ENCODE results near the gene TNFAIP2.
A peak's percentile ranks its signal among the peaks of the same experiment; 100 is the strongest.

Gene TNFAIP2, protein sequence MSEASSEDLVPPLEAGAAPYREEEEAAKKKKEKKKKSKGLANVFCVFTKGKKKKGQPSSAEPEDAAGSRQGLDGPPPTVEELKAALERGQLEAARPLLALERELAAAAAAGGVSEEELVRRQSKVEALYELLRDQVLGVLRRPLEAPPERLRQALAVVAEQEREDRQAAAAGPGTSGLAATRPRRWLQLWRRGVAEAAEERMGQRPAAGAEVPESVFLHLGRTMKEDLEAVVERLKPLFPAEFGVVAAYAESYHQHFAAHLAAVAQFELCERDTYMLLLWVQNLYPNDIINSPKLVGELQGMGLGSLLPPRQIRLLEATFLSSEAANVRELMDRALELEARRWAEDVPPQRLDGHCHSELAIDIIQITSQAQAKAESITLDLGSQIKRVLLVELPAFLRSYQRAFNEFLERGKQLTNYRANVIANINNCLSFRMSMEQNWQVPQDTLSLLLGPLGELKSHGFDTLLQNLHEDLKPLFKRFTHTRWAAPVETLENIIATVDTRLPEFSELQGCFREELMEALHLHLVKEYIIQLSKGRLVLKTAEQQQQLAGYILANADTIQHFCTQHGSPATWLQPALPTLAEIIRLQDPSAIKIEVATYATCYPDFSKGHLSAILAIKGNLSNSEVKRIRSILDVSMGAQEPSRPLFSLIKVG

DNA sequence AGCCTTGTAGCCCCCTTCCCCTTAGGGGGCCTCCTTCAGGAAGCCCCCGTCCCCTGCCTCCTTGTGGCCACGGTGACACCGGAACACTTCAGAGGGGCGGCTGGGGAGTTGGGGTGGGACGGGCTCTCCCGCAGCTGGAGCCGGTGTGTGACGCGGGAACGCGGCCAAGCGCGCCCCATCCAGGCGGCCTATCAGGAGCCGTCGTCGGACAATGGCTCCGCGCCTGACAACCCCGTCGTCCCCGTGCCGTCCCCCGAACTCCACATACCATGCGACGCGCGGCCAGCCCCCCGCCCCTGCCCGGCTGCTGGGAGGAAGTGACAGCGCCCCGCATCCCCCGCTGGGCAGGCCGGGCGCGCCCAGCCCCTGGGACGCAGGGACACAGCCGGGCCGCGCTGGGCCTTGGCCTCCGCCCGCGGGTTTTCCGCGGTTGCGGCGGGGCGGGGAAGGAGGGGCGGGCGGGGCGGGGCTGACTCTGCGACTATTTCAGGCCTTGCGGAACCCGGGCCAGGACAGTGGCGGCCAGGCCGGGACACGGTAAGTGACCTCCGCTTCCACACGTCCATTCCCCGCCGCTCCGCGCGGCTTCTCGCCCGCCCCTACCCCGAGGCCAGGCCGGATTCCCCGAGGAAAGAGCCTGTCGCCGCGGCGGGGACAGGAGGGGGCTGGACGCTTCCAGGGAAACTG is at the start of gene TNFAIP2:
TSS of gene TNFAIP2 (plus strand) at position 515 of the 687 bp plus-strand sequence. CDS start 2,997 bp downstream, outside the sequence.
- Histone ChIP-seq H3K36me3 (ENCODE audit: insufficient read depth, low read length) (no peaks in the 10 kb centered on the region), H3K27me3 (ENCODE audit: insufficient read depth, low read length) (peaks cover 35% of the 10 kb centered on the region), H3K9me3 (ENCODE audit: low read length) (no peaks in the 10 kb centered on the region), H2AFZ (ENCODE audit: low read depth, low read length) (no peak within 1 kb of the TSS), H3K4me3 (ENCODE audit: low read length) (no peak within 1 kb of the TSS), H3K4me1 (ENCODE audit: insufficient read depth, low read length) (peaks cover 7% of the 10 kb centered on the region)

DNA sequence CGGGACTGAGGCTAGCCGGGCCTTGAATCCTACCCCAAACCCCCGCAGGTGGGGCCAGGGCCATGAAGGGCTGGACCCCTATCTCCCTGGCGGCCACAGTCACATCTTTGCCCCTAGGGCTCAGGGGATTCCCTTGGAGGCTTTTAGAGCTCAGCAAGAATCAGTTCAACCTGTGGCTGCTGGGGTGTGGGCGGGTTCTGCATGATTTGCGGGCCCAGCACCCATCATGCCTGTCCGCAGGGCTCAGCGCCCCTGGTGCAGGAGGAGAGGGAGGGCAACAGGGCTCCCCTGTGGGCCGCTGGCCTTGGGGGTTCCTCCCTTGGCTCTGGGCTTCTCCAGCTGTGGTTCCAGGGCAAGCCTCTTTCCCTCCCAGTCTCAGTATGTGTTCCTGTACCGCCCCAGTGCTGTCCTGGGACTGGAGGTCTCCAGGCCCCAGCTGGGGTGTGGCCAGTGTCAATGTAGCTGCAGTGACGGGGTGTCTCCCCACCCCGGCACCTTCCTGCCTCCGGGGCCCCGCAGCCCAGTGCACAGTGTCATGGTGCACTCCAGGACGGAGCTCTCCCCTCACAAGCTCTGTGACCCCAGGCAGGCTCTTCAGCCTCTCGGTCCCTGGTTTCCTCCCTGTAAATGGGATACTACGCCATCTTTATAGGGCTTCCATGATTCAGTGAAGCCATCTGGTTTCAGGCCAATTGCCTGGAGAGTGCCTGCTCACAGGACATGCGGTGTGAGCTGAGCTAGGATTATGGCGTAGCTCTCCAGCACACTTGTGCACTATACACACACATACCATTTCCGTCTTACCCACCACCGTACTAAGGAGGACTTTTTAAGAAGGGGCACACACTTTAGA is 49.2 kb upstream of the TNFAIP2 start:
- H3K4me1 ChIP-seq (ENCODE audit: insufficient read depth, low read length): peaks cover 2% of the 10 kb centered on the region
- H3K36me3 ChIP-seq (ENCODE audit: insufficient read depth, low read length): no peaks in the 10 kb centered on the region
- no peak overlapping the region for H2AFZ ChIP-seq (ENCODE audit: low read depth, low read length)
- no peaks in the 10 kb centered on the region for H3K9me3 ChIP-seq (ENCODE audit: low read length)
- H3K4me3 ChIP-seq (ENCODE audit: low read length): no peak overlapping the region
- H3K27me3 ChIP-seq (ENCODE audit: insufficient read depth, low read length): peaks cover 24% of the 10 kb centered on the region

DNA sequence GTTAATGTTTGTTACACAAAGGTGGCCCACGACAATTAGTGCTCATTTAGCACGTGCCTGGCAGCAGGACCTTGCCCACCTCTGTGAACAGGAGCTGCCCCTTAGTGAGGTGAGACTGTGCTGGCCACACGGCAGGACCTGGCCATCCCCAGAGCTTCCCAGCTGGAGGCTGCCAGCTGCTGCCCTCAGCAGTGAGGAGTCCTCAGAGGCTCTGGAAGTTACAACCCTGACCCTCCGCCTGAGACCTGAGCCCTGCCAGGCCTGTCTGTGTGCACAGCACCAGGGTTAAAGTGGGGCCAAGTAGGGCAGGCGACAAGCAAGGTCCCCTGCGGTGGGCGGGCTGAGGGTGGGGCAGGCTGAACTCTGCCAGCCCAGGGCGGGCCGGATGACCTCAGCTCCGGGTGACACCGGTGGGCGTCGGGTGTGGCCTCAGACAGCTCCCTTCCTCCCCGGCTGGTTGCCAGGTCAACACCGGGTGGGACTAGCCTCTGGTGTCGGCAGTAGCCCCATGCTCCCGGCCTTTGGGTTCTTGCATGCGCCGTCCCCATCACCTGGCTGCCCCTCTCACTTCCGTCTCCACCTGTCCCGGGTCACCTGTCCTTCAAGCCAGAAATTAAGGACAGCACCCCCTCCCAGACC is 48.4 kb upstream of the TNFAIP2 start:
- Histone ChIP-seq H2AFZ (ENCODE audit: low read depth, low read length) (peak overlapping the region; percentile 57), H3K4me3 (ENCODE audit: low read length) (no peak overlapping the region), H3K4me1 (ENCODE audit: insufficient read depth, low read length) (peaks cover 2% of the 10 kb centered on the region), H3K36me3 (ENCODE audit: insufficient read depth, low read length) (no peaks in the 10 kb centered on the region), H3K9me3 (ENCODE audit: low read length) (no peaks in the 10 kb centered on the region), H3K27me3 (ENCODE audit: insufficient read depth, low read length) (peaks cover 24% of the 10 kb centered on the region)

DNA sequence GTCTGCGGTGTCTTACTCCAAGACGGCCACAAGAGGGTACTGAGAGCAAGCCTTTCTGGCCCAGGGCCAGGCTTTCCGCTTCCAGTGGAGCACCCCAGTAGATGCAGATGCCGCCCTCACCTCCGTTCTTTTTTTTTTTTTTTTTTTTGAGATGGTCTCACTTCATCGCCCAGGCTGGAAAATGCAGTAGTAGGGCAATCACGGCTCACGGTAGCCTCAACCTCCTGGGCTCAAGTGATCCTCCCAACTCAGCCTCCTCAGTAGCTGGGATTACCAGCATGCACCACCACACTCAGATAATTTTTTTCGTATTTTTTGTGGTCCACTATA is 44.9 kb upstream of the TNFAIP2 start:
- Histone ChIP-seq H3K4me3 (ENCODE audit: low read length) (no peak overlapping the region), H3K9me3 (ENCODE audit: low read length) (no peaks in the 10 kb centered on the region), H3K36me3 (ENCODE audit: insufficient read depth, low read length) (no peaks in the 10 kb centered on the region), H3K27me3 (ENCODE audit: insufficient read depth, low read length) (peaks cover 17% of the 10 kb centered on the region), H3K4me1 (ENCODE audit: insufficient read depth, low read length) (peaks cover 2% of the 10 kb centered on the region), H2AFZ (ENCODE audit: low read depth, low read length) (no peak overlapping the region)

DNA sequence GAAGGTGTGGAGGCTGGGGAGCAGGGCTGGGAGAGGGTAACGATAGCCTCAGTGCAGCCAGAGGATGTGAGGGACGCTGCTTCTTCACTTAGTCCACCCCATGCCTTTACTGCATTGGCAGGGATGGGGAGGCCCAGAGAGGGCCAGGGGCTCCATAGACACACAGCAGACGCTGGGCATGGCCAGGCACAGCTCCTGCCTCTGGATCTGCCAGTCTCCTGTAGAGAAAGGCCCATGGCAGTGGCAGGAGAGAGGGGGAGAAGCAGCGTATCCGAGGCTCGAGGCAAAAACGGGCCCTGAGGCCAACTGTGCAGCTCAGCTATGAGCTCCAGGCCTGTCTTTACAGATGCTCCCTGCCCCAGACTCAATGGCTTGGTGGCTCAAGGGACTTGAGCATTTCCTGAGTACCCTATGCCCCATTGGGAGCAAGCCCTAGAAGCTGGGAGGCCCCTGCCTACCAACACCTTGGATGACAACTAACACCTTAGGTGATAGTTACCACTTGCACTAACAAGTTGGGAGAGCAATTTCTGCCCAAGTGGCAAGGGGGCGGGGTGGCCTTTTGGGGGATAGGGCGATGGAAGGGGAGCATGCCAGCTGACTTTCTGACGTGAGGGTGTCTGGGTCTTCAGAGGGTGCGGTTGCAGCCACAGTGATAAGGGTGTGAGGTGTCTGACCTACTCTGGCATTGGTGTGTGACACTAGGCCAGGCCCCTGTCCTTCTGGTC is 44.2 kb upstream of the TNFAIP2 start:
- Histone ChIP-seq H3K27me3 (ENCODE audit: insufficient read depth, low read length) (peaks cover 16% of the 10 kb centered on the region), H3K9me3 (ENCODE audit: low read length) (no peaks in the 10 kb centered on the region), H3K36me3 (ENCODE audit: insufficient read depth, low read length) (no peaks in the 10 kb centered on the region), H2AFZ (ENCODE audit: low read depth, low read length) (no peak overlapping the region), H3K4me1 (ENCODE audit: insufficient read depth, low read length) (peaks cover 2% of the 10 kb centered on the region), H3K4me3 (ENCODE audit: low read length) (no peak overlapping the region)

DNA sequence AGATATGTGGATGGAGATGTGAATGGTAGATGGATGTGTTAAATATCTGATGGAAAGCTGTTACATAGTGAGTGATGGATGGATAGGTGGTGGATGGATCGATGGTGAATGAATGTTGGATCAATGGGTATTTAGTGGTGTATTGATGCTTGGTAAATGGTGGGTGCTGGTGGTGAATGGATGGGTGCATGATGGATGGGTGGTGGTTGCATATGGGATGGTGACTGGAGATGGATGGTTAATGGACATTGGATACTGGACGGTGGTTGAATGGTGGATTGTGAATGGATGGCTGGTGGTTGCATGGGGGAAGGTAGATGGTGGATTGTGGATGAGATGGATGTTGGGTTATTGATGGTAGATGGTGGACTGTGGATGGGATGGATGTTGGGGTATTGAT is 41.3 kb upstream of the TNFAIP2 start:
- Histone ChIP-seq H3K4me1 (ENCODE audit: insufficient read depth, low read length) (peaks cover 4% of the 10 kb centered on the region), H3K9me3 (ENCODE audit: low read length) (no peaks in the 10 kb centered on the region), H2AFZ (ENCODE audit: low read depth, low read length) (no peak overlapping the region), H3K36me3 (ENCODE audit: insufficient read depth, low read length) (no peaks in the 10 kb centered on the region), H3K27me3 (ENCODE audit: insufficient read depth, low read length) (peaks cover 29% of the 10 kb centered on the region), H3K4me3 (ENCODE audit: low read length) (no peak overlapping the region)

DNA sequence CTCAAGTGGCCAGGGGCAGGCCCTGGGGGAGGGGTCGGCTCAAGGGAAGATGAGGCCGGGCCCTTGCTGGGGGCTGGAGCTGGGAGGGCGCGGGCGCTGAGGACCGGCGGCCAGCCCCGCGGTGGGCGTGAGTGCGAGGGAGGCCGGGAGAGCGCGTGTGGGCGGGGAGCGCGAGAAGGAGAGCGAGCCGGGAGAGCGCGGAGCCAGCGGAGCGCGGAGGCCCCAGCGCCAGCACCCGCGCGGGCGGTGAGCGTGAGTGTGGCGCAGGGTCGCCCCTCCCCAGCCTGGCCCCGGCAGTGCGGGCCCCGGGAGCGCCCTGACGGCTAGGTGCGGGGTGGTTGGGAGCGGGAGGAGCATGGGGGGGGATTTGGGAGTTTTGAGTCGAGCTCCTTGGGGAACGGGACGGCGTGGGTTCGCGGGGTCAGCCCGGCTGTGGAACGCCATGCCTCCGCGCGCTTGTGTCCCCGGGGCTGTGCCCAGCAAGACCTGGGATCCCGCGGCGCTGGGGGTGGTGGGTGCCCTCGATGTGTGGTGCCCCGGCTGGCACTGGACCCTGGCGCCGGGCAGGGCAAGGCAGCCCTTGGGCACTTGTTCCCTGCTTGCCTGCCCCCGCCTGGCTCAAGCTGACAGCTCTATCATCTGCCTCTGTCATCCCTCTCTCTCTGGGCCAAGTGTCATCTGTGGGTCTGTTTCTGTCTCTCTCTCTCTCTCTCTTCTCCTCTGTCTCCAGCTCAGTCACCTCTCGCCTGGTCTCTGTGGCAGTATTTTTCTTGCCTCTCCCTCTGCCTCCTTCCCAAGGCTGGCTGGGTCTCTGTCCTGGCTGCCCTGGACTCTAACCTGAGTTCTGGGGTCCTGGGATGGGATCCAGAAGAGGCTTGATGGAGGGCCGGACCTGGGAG is 39.0 kb upstream of the TNFAIP2 start, which contains the start of gene LBHD2:
TSS of gene LBHD2 (plus strand) at position 190 of the 899 bp plus-strand sequence. CDS start 1,803 bp downstream, outside the sequence.
- Histone ChIP-seq H3K27me3 (ENCODE audit: insufficient read depth, low read length) (peaks cover 47% of the 10 kb centered on the region), H3K4me1 (ENCODE audit: insufficient read depth, low read length) (peaks cover 14% of the 10 kb centered on the region), H3K36me3 (ENCODE audit: insufficient read depth, low read length) (no peaks in the 10 kb centered on the region), H2AFZ (ENCODE audit: low read depth, low read length) (no peak within 1 kb of the TSS), H3K9me3 (ENCODE audit: low read length) (no peaks in the 10 kb centered on the region), H3K4me3 (ENCODE audit: low read length) (no peak within 1 kb of the TSS)

DNA sequence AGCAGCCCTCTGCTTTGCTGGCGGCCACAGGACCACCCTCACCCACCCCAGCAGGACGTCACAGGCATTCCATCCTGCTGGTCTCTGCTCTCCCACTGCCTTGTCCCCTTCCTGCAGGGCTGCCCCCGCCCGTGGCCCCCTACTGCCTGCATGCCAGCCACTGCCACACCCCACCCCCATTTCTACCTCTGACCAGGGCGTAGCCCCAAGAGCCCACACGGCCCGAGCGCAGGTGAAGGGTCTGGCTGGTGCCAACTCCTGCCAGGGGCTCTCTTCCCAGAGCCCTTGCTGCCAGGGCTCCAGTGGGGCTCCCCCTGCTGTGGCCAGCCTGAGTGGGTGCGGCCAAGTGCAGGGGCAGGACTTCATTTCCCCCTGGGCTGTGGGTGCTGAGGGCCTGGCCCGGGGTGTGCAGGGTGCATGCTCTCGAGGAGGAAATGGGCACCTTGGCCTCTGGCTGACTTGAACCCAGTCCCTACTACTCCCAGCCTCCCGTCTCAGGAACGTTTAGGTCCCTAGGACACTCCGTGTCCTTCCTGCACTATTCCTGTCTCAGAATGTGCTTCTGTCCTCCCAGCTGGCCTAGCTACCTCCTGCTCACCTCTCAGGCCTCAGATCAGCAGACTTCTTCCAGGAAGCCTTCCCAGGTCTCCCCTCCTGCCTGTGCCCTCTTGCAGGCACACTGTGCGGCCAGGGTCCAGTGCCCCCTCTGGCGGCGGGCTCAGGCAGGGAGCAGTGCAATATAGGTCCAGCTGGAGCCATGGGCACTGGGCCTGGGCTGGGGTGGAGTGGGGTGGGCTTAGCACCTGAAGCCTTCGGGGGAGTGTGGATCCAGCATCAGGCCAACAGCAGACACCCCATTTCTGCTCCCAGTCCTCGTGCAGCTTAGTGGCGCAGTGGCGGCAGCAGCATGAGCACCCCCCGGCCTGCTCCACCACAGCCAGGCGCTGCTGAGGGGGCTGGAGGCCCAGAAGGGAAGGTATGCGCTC is 37.9 kb upstream of the TNFAIP2 start:
- H3K27me3 ChIP-seq (ENCODE audit: insufficient read depth, low read length): peaks cover 58% of the 10 kb centered on the region
- H3K36me3 ChIP-seq (ENCODE audit: insufficient read depth, low read length): no peaks in the 10 kb centered on the region
- H3K4me1 ChIP-seq (ENCODE audit: insufficient read depth, low read length): peaks cover 14% of the 10 kb centered on the region
- H3K9me3 ChIP-seq (ENCODE audit: low read length): no peaks in the 10 kb centered on the region
- H3K4me3 ChIP-seq (ENCODE audit: low read length): no peak overlapping the region
- no peak overlapping the region for H2AFZ ChIP-seq (ENCODE audit: low read depth, low read length)

DNA sequence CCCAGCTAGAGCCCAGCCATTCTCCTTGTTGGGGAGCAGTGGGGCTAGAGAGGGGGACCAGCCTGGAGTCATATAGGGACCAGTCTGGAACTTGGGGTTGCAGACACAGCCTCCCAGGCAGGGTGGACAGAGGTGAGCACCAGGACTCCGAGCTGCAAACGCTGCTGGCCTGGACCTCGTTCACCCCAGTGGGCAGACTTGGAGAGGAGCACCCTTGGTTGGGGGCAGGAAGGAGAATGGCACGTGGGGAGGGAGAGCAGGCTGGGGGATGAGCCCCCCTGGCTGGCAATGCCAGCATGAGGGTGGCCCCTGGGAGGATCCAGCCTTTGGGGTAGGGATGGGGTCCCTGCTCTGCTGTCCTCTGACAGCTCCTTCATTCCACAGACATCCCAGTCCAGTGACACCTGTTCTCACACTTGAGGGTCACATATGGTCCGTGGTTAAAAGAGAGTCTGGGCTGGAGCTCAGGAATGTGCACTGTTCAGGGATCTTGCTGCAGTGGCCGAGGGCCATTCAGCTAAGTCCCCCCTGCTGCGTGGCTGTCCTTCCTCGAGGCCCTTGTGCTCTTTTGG is 36.4 kb upstream of the TNFAIP2 start:
- H3K36me3 ChIP-seq (ENCODE audit: insufficient read depth, low read length): no peaks in the 10 kb centered on the region
- H3K9me3 ChIP-seq (ENCODE audit: low read length): no peaks in the 10 kb centered on the region
- H3K4me3 ChIP-seq (ENCODE audit: low read length): no peak overlapping the region
- H3K4me1 ChIP-seq (ENCODE audit: insufficient read depth, low read length): peaks cover 14% of the 10 kb centered on the region
- H3K27me3 ChIP-seq (ENCODE audit: insufficient read depth, low read length): peaks cover 71% of the 10 kb centered on the region
- H2AFZ ChIP-seq (ENCODE audit: low read depth, low read length): no peak overlapping the region

DNA sequence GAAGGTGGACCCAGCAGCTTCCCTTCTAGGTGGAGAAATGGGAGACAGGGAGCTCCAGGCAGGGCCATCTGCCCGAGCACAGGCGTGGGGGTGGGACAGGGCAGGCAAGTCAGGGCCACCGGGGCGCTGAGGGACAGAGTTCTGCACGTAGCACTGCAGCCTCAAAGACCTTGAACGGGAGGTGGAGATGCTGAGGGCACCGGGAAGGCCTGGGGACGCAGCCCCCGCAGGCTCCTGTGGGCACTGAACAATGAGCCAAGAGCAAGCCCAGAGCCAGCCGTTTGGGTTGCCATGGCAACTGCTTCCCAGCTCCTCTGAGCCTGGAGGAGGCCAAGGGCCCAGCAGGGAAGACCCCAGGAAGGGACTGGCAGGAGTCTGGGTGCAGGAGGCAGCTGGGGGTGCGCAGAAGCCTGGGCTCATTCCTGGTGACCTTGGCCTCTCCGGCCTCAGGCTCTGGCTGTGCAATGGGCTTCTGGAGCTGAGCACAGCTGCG is 35.9 kb upstream of the TNFAIP2 start:
- no peaks in the 10 kb centered on the region for H3K9me3 ChIP-seq (ENCODE audit: low read length)
- no peak overlapping the region for H2AFZ ChIP-seq (ENCODE audit: low read depth, low read length)
- H3K4me3 ChIP-seq (ENCODE audit: low read length): no peak overlapping the region
- H3K36me3 ChIP-seq (ENCODE audit: insufficient read depth, low read length): no peaks in the 10 kb centered on the region
- H3K4me1 ChIP-seq (ENCODE audit: insufficient read depth, low read length): peaks cover 14% of the 10 kb centered on the region
- H3K27me3 ChIP-seq (ENCODE audit: insufficient read depth, low read length): peaks cover 77% of the 10 kb centered on the region
